ENCODE data around the gene STAT5B. TPM values are rescaled to one million over a fixed set of nuclear protein-coding genes. Genes with fewer than 3 reads are reported as not detected.
"Not testable (repeated sequence)": the region's sequence is repeated elsewhere in the genome, so short reads cannot be mapped to it uniquely, and the experiment has no call there.

STAT5B gene
- total and polyA plus RNA-seq, 4 donors = 18.0 to 106 (median 66.3) TPM

DNA sequence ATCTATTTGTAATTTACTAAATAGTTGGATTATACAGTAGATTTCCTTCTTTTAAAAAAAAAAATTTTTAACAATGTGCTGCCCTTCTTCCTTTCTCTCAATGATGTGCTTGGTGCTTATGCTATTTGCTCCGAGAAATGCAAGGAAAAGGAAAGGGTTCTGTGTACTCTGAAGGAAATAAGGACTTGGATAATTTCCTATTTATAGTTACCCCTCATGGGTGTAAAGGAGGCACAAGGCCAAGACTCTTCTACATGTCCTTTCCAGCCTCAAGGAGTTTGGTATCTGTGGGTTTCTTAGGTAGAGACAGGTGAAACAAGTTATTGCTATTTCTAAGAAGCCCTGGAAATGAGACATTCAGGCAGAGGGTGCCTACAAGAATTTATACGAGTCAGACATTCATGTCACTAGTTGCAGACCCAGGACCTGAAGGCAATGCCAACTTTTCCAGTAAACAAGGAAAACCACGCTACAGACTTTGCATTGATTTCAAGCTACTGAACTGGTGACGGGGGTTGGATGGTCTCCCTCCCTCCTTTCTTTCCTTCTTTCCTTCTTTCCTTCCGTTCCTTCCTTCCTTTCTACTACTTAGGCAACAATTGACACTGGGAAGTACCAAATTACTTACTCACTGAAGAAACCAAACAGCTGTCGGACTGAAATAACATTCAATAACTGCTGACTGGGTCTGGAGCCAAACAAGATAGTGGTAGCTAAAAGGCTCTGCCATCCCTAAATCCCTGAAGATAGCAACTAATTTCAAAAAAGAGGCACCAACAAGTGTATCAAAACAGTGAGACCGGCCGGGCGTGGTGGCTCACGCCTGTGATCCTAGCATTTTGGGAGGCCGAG lies 48.1 kb downstream of the STAT5B start:
- no peak for DNase-seq
- no peak for ATAC-seq (ENCODE audit: low FRiP score)
- intact Hi-C loops (cut with DNase I) = no loop called here
- WGBS, 2 donors = 66 to 71% methylated on average over 11 of the region's 11 CpGs
- no peaks in the 10 kb centered on the region for H3K27me3 ChIP-seq (ENCODE audit: control insufficient read depth in 1 of 2, insufficient read depth in 2 of 2, low read length in 1 of 2)
- no peak overlapping the region for H3K27ac ChIP-seq (ENCODE audit: low read depth in 1 of 2, low read length in 2 of 2)
- no peak overlapping the region for H3K4me3 ChIP-seq (ENCODE audit: low read length in 2 of 2)
- no peaks in the 10 kb centered on the region for H3K4me1 ChIP-seq (ENCODE audit: control insufficient read depth in 1 of 2, insufficient read depth in 2 of 2, low read length in 2 of 2)
- no peaks in the 10 kb centered on the region for H3K9me3 ChIP-seq (ENCODE audit: control insufficient read depth, low read length)
- peaks cover 0 to 3% of the 10 kb centered on the region in 2 donors for H3K36me3 ChIP-seq (ENCODE audit: control insufficient read depth in 1 of 2, insufficient read depth in 2 of 2, low read length in 1 of 2)

DNA sequence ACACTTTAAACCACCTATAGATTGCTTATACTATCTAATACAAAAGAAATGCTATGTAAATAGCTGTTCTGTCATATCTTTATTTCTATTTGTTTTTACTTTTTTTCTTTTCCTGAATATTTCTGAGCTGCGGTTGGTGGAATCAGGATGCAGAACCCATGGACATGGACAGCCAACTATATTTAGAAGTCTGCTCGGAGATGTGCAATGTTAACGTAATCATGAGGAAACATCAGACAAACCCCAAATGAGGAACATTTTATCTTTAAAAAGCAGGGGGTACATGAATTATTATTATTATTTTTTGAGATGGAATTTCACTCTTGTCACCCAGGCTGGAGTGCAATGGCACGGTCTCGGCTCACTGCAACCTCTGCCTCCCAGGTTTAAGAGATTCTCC lies 50.5 kb downstream of the STAT5B start:
- Histone ChIP-seq H3K27ac (ENCODE audit: low read depth in 1 of 2, low read length in 2 of 2) (no peak overlapping the region), H3K9me3 (ENCODE audit: control insufficient read depth, low read length) (no peaks in the 10 kb centered on the region), H3K4me1 (ENCODE audit: control insufficient read depth in 1 of 2, insufficient read depth in 2 of 2, low read length in 2 of 2) (no peaks in the 10 kb centered on the region), H3K36me3 (ENCODE audit: control insufficient read depth in 1 of 2, insufficient read depth in 2 of 2, low read length in 1 of 2) (peaks cover 2 to 6% of the 10 kb centered on the region in 2 donors), H3K4me3 (ENCODE audit: low read length in 2 of 2) (no peak overlapping the region), H3K27me3 (ENCODE audit: control insufficient read depth in 1 of 2, insufficient read depth in 2 of 2, low read length in 1 of 2) (no peaks in the 10 kb centered on the region)
- ATAC-seq (ENCODE audit: low FRiP score) (no peak), DNase-seq (no peak)
- intact Hi-C loops (cut with DNase I) = no loop called here
- 93 to 94% methylated on average over 5 of the region's 5 CpGs for WGBS, 2 donors

DNA sequence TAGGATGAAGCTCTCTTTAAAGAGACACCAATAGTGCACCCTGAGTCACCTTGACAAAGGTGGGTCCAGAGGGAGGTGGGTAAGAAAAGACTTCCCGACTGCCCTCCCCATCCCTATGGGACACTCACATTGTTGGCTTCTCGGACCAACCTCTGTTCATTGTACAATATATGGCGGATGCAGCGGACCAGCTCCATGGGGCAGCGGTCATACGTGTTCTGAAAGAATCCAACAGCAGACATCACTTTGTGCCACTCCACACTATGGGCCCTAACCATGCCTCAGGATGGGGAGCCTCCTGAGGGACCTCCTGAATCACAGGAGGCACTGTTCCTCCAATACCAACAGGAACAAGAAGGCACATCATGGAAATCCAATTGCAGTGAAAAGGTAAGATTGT lies 51.5 kb downstream of the STAT5B start:
- intact Hi-C loops (cut with DNase I) = no loop called here
- no peak for ATAC-seq (ENCODE audit: low FRiP score)
- DNase-seq = no peak
- 94 to 96% methylated on average over 6 of the region's 6 CpGs for WGBS, 2 donors
- H3K4me3 ChIP-seq (ENCODE audit: low read length in 2 of 2) = no peak overlapping the region
- no peak overlapping the region for H3K27ac ChIP-seq (ENCODE audit: low read depth in 1 of 2, low read length in 2 of 2)
- H3K27me3 ChIP-seq (ENCODE audit: control insufficient read depth in 1 of 2, insufficient read depth in 2 of 2, low read length in 1 of 2) = no peaks in the 10 kb centered on the region
- no peaks in the 10 kb centered on the region for H3K4me1 ChIP-seq (ENCODE audit: control insufficient read depth in 1 of 2, insufficient read depth in 2 of 2, low read length in 2 of 2)
- H3K36me3 ChIP-seq (ENCODE audit: control insufficient read depth in 1 of 2, insufficient read depth in 2 of 2, low read length in 1 of 2) = peaks cover 2 to 6% of the 10 kb centered on the region in 2 donors
- no peaks in the 10 kb centered on the region for H3K9me3 ChIP-seq (ENCODE audit: control insufficient read depth, low read length)

DNA sequence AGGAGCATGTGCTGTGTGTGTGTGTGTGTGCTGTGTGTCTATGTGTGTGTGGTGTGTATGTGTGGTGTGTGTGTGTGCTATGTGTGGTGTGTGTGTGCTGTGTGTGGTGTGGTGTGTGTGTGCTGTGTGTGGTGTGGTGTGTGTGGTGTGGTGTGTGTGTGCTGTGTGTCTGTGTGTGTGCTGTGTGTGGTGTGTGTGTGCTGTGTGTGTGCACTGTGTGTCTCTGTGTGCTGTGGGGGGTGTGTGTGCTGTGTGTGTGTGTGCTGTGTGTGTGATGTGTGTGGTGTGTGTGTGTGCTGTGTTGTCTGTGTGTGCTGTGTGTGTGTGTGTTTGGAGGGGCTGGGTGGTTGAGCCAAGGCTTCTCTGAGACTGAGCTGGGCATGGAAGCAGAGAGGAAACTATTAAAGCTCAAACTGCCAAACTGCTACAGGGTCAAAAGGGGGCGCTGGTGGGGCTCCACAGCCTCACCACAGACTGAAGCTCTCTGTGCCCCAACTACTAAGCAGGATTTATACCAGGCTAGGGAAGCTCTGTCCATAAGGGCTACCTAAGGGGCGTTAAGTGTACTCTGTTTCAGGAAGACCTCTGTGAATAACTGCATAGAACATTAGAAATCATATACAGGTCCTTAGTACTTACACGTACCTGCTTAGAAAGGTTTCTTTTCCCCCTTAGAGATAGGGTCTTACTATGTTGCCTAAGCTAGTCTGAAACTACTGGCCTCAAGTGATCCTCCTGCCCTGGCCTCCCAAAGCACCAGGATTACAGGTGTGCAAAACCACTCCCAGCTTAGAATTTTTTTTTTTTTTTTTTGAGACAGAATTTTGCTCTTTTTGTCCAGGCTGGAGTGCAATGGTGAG lies 54.1 kb downstream of the STAT5B start:
- ATAC-seq (ENCODE audit: low FRiP score) (no peak), DNase-seq (no peak)
- no peak overlapping the region for H3K27ac ChIP-seq (ENCODE audit: low read depth in 1 of 2, low read length in 2 of 2)
- no peaks in the 10 kb centered on the region for H3K9me3 ChIP-seq (ENCODE audit: control insufficient read depth, low read length)
- peaks cover 3 to 11% of the 10 kb centered on the region in 2 donors for H3K36me3 ChIP-seq (ENCODE audit: control insufficient read depth in 1 of 2, insufficient read depth in 2 of 2, low read length in 1 of 2)
- no peaks in the 10 kb centered on the region for H3K27me3 ChIP-seq (ENCODE audit: control insufficient read depth in 1 of 2, insufficient read depth in 2 of 2, low read length in 1 of 2)
- H3K4me1 ChIP-seq (ENCODE audit: control insufficient read depth in 1 of 2, insufficient read depth in 2 of 2, low read length in 2 of 2) = no peaks in the 10 kb centered on the region
- WGBS, 2 donors = 53 to 56% methylated on average over 3 of the region's 3 CpGs
- intact Hi-C loops (cut with DNase I) = no loop called here
- no peak overlapping the region for H3K4me3 ChIP-seq (ENCODE audit: low read length in 2 of 2)

DNA sequence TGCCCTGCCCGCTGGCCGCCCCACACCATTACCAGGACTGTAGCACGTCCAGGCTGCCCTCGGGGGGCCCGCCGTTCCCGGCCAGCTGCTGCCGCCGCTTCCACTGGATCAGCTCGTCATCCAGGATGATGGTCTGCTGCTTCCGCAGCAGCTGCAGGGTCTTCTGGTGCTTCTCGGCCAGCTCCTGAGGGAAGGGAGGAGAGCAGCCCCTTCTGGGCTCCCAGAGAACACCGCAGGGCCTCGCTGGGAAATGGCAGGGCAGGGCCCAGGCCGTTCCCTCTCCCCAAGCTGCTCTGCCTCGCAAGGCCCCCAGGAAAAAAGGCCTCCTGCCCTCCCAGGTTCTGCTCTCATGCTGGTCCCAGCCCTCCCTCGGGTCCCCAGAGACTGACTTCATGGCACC lies 56.9 kb downstream of the STAT5B start:
- H3K27ac ChIP-seq (ENCODE audit: low read depth in 1 of 2, low read length in 2 of 2); H3K4me1 ChIP-seq (ENCODE audit: control insufficient read depth in 1 of 2, insufficient read depth in 2 of 2, low read length in 2 of 2); H3K4me3 ChIP-seq (ENCODE audit: low read length in 2 of 2); ATAC-seq (ENCODE audit: low FRiP score); DNase-seq; intact Hi-C loops (cut with DNase I); H3K27me3 ChIP-seq (ENCODE audit: control insufficient read depth in 1 of 2, insufficient read depth in 2 of 2, low read length in 1 of 2); H3K9me3 ChIP-seq (ENCODE audit: control insufficient read depth, low read length): not testable (repeated sequence)
- H3K36me3 ChIP-seq (ENCODE audit: control insufficient read depth in 1 of 2, insufficient read depth in 2 of 2, low read length in 1 of 2) = peaks cover 6 to 16% of the 10 kb centered on the region in 2 donors
- WGBS, 2 donors = 98% methylated on average over 3 of the region's 17 CpGs; no CpG with 5 or more reads in 1 of the 2 donors

DNA sequence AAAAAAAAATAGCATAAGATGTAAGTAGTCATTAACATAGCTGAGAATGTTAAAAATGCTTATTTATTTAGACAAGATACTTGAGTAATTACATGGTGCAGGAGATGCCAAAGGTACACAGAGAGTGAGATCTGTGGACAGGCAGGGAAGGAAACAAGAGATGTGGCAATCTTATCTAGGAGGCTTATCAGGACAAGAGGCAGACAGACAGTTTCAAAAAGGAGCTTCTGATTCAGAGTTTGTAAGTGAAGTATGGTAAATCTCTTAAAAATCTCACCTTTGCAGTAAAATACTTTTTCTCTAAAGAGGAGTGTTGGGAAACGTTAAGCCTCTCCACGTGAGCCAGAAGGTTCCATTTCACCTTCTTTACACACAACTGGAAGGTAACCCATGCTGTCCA lies 62.0 kb downstream of the STAT5B start:
- ATAC-seq (ENCODE audit: low FRiP score) (no peak), DNase-seq (no peak)
- Histone ChIP-seq H3K4me3 (ENCODE audit: low read length in 2 of 2) (no peak overlapping the region), H3K9me3 (ENCODE audit: control insufficient read depth, low read length) (no peaks in the 10 kb centered on the region), H3K27ac (ENCODE audit: low read depth in 1 of 2, low read length in 2 of 2) (no peak overlapping the region), H3K36me3 (ENCODE audit: control insufficient read depth in 1 of 2, insufficient read depth in 2 of 2, low read length in 1 of 2) (peaks cover 11 to 12% of the 10 kb centered on the region in 2 donors), H3K27me3 (ENCODE audit: control insufficient read depth in 1 of 2, insufficient read depth in 2 of 2, low read length in 1 of 2) (no peaks in the 10 kb centered on the region), H3K4me1 (ENCODE audit: control insufficient read depth in 1 of 2, insufficient read depth in 2 of 2, low read length in 2 of 2) (no peaks in the 10 kb centered on the region)
- WGBS, 2 donors = 88 to 90% methylated on average over 2 of the region's 2 CpGs
- intact Hi-C loops (cut with DNase I) = no loop called here

DNA sequence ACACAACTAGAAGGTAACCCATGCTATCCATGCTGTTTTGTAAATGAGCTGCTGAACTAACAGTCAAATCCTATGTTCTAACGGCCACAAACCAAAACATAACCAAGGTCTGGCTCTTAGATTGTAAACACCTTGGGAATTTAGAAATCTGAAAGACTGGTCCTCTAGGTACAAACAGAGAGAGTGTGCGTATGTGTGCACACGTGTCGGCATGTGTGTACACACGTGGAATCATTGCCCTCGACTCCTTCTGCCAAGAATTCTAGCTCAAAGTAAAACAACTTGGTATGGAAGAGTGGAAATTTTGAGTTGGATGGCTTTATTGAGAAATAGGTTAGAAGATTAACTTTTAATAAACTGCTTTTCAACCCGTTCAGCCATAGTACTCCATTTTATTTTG lies 63.8 kb downstream of the STAT5B start:
- DNase-seq (peak in 1 of 2 donors; percentile 33), ATAC-seq (ENCODE audit: low FRiP score) (peak; percentile 19)
- Histone ChIP-seq H3K36me3 (ENCODE audit: control insufficient read depth in 1 of 2, insufficient read depth in 2 of 2, low read length in 1 of 2) (peaks cover 9 to 11% of the 10 kb centered on the region in 2 donors), H3K27me3 (ENCODE audit: control insufficient read depth in 1 of 2, insufficient read depth in 2 of 2, low read length in 1 of 2) (no peaks in the 10 kb centered on the region), H3K9me3 (ENCODE audit: control insufficient read depth, low read length) (no peaks in the 10 kb centered on the region), H3K27ac (ENCODE audit: low read depth in 1 of 2, low read length in 2 of 2) (no peak overlapping the region), H3K4me1 (ENCODE audit: control insufficient read depth in 1 of 2, insufficient read depth in 2 of 2, low read length in 2 of 2) (no peaks in the 10 kb centered on the region), H3K4me3 (ENCODE audit: low read length in 2 of 2) (no peak overlapping the region)
- WGBS, 2 donors = 71 to 74% methylated on average over 7 of the region's 7 CpGs
- intact Hi-C loops (cut with DNase I) = no loop called here

DNA sequence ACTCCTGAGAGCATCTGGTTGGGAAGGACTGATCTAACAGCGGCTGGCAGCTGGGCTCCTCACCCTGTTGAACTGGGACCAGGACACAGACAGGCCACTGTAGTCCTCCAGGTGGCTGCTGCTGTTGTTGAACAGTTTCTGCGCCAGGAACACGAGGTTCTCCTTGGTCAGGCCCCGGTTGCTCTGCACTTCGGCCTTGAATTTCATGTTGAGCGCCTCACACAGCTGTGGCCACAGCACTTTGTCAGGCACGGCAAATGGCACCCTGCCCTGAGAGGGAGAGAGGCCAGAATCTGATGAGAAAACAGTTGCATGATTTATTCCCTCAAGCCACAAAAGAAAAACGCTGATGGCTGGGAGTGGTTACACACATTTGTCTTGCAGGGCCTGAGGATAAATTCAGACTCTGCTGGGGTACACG lies 64.3 kb downstream of the STAT5B start:
- H3K27ac ChIP-seq (ENCODE audit: low read depth in 1 of 2, low read length in 2 of 2); H3K9me3 ChIP-seq (ENCODE audit: control insufficient read depth, low read length); H3K27me3 ChIP-seq (ENCODE audit: control insufficient read depth in 1 of 2, insufficient read depth in 2 of 2, low read length in 1 of 2); H3K4me3 ChIP-seq (ENCODE audit: low read length in 2 of 2); H3K36me3 ChIP-seq (ENCODE audit: control insufficient read depth in 1 of 2, insufficient read depth in 2 of 2, low read length in 1 of 2); intact Hi-C loops (cut with DNase I); H3K4me1 ChIP-seq (ENCODE audit: control insufficient read depth in 1 of 2, insufficient read depth in 2 of 2, low read length in 2 of 2): not testable (repeated sequence)
- 58 to 62% methylated on average over 9 of the region's 9 CpGs for WGBS, 2 donors
- ATAC-seq (ENCODE audit: low FRiP score) (peak; percentile 62), DNase-seq (peak; percentile 73)
